Brain microvascular endothelial cell (primary cell): Measurements from ENCODE around the gene HPS5.
A peak's percentile ranks its signal among the peaks of the same experiment; 100 is the strongest.

Experiments
- DNase-seq: peaks from one replicate; pipeline ENCODE4 v3.0.0-alpha.2; 2020
- H3K27ac ChIP-seq: fragments of 250-450 bp; sonication (Bioruptor Pico); 2 replicates; pipeline ENCODE4 v1.5.1; 2020; ENCODE audit warnings: mild to moderate bottlenecking, moderate library complexity
- H3K27me3 ChIP-seq: fragments of 250-450 bp; sonication (Bioruptor Pico); replicated peaks from 2 replicates; pipeline ENCODE4 v1.5.1; 2020; ENCODE audit warnings: mild to moderate bottlenecking
- H3K36me3 ChIP-seq: fragments of 250-450 bp; sonication (Bioruptor Pico); replicated peaks from 2 replicates; pipeline ENCODE4 v1.5.1; 2020; ENCODE audit warnings: mild to moderate bottlenecking
- H3K4me3 ChIP-seq: 2 replicates; pipeline ENCODE4 v1.5.1; 2011; ENCODE audit warnings: low read depth, mild to moderate bottlenecking, control low read depth, low read length, moderate library complexity
- in situ Hi-C: cut with HindIII; loops from 2 replicates; pipeline ENCODE4 v1.10.0; 2017; ENCODE audit warnings: low sequenced_read_pairs, low pct_ligation_motif_present
- TF ChIP-seq, protein P1 (sequence below): IDR thresholded peaks from 2 replicates; pipeline ENCODE4 v1.5.1; 2011; ENCODE audit warnings: low read depth, mild to moderate bottlenecking, moderate library complexity, low read length, control low read depth, inconsistent platforms; ENCODE audit errors: missing control alignments

Gene HPS5, protein sequence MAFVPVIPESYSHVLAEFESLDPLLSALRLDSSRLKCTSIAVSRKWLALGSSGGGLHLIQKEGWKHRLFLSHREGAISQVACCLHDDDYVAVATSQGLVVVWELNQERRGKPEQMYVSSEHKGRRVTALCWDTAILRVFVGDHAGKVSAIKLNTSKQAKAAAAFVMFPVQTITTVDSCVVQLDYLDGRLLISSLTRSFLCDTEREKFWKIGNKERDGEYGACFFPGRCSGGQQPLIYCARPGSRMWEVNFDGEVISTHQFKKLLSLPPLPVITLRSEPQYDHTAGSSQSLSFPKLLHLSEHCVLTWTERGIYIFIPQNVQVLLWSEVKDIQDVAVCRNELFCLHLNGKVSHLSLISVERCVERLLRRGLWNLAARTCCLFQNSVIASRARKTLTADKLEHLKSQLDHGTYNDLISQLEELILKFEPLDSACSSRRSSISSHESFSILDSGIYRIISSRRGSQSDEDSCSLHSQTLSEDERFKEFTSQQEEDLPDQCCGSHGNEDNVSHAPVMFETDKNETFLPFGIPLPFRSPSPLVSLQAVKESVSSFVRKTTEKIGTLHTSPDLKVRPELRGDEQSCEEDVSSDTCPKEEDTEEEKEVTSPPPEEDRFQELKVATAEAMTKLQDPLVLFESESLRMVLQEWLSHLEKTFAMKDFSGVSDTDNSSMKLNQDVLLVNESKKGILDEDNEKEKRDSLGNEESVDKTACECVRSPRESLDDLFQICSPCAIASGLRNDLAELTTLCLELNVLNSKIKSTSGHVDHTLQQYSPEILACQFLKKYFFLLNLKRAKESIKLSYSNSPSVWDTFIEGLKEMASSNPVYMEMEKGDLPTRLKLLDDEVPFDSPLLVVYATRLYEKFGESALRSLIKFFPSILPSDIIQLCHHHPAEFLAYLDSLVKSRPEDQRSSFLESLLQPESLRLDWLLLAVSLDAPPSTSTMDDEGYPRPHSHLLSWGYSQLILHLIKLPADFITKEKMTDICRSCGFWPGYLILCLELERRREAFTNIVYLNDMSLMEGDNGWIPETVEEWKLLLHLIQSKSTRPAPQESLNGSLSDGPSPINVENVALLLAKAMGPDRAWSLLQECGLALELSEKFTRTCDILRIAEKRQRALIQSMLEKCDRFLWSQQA

DNA sequence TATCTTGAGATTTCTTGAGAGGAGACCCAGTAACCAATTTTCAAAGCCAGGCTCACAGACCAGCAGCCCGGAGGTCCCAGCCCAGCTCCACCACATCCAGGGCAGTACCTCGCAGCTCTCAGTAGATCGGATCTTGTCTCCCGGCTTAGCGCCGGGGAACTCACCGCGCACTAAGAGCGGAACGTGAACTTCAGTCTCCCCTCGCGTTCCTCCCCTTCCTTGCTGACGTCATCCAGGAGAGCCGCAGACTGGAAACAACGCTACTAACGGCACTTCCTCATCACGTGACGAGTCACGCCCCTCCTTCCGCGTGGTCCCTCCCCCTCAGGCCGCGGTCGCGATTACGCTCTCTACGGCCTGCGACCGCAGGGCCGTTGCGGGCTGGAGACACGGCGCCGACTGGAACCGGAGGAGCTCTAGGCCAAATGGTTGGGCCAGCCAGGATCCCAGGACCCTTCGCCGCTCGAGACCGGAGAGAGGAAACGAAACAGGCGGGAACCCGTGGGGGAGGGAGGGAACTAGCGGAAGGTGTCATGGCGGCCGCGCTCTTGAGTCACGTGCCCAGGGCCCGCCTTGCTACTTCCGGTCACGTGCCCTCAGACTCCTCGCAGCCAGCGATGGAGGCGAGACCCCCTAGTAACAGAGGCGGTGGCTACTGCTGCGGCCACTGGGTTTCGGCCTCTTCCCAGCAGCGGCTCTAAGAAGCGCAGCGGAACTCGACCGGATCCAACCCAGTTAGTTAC lies at the start of gene HPS5, which contains the start of gene GTF2H1:
HPS5 (minus strand) TSS at position 172 of the 743 bp plus-strand sequence. CDS start 4,282 bp downstream, outside the sequence.
GTF2H1 (plus strand) TSS at position 599 of the 743 bp plus-strand sequence. CDS start 10,508 bp downstream, outside the sequence.
- Histone ChIP-seq H3K27me3 (no peaks in the 10 kb centered on the region), H3K4me3 (peak within 1 kb of the TSS; percentile 84), H3K27ac (peak within 1 kb of the TSS; percentile 95), H3K36me3 (peaks cover 2% of the 10 kb centered on the region)
- DNase-seq = peak; percentile 97
- TF ChIP-seq, protein P1, sequence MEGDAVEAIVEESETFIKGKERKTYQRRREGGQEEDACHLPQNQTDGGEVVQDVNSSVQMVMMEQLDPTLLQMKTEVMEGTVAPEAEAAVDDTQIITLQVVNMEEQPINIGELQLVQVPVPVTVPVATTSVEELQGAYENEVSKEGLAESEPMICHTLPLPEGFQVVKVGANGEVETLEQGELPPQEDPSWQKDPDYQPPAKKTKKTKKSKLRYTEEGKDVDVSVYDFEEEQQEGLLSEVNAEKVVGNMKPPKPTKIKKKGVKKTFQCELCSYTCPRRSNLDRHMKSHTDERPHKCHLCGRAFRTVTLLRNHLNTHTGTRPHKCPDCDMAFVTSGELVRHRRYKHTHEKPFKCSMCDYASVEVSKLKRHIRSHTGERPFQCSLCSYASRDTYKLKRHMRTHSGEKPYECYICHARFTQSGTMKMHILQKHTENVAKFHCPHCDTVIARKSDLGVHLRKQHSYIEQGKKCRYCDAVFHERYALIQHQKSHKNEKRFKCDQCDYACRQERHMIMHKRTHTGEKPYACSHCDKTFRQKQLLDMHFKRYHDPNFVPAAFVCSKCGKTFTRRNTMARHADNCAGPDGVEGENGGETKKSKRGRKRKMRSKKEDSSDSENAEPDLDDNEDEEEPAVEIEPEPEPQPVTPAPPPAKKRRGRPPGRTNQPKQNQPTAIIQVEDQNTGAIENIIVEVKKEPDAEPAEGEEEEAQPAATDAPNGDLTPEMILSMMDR = peak; percentile 6
- in situ Hi-C loops = no loop called here

DNA sequence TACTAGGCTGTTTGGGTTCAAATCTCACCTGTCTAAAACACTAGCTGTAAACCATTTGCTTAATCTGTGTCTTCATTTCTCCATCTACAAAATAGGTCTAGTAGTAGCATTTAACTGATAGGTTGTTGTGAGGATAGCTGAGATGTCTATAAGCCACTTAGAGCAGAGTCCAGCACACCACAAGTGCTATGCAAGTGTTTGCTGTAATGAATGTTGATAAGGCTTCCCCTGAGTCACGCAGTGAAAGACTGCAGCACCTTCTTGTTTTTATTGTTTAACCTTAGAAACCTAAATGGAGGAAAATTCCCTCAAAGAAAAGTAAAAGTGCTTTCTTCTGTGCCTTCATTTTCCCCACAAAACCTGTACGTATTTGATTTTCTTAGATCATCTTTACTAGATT lies 49.3 kb upstream of the HPS5 start:
- Histone ChIP-seq H3K27ac (no peak overlapping the region), H3K4me3 (no peak overlapping the region), H3K36me3 (peaks cover 5% of the 10 kb centered on the region), H3K27me3 (no peaks in the 10 kb centered on the region)
- in situ Hi-C loops = no loop called here
- TF ChIP-seq, protein P1 = no peak
- peak; percentile 54 for DNase-seq

GRCh38 chr11:18369398-18369797 lies 47.5 kb upstream of the HPS5 start:
- Histone ChIP-seq H3K27me3 (no peaks in the 10 kb centered on the region), H3K27ac (no peak overlapping the region), H3K36me3 (peaks cover 15% of the 10 kb centered on the region), H3K4me3 (no peak overlapping the region)
- DNase-seq = no peak
- TF ChIP-seq, protein P1 = no peak
- in situ Hi-C loops = no loop called here

GRCh38 chr11:18368221-18368620 lies 46.3 kb upstream of the HPS5 start:
- Histone ChIP-seq H3K4me3 (no peak overlapping the region), H3K27me3 (no peaks in the 10 kb centered on the region), H3K36me3 (peaks cover 18% of the 10 kb centered on the region), H3K27ac (peak overlapping the region; percentile 44)
- DNase-seq = peak; percentile 36
- in situ Hi-C loops = no loop called here
- TF ChIP-seq, protein P1 = no peak

GRCh38 chr11:18367431-18367830 lies 45.5 kb upstream of the HPS5 start:
- no peak for DNase-seq
- H3K36me3 ChIP-seq = peaks cover 22% of the 10 kb centered on the region
- TF ChIP-seq, protein P1 = no peak
- no peak overlapping the region for H3K27ac ChIP-seq
- in situ Hi-C loops = no loop called here
- no peak overlapping the region for H3K4me3 ChIP-seq
- H3K27me3 ChIP-seq = no peaks in the 10 kb centered on the region
